SU-DHL-6 (cell line): ENCODE results near the gene MAP3K7CL.

Experiments
- EZH2phosphoT487 ChIP-seq: fragments of 200-600 bp; sonication (generic), shearing (Covaris generic); conservative IDR thresholded peaks from 2 replicates; pipeline ENCODE4 v1.6.1; 2018; ENCODE audit warnings: mild to moderate bottlenecking, antibody characterized with exemption, low read length, moderate library complexity, mixed read lengths
- TF ChIP-seq, protein P1 (sequence below): fragments of 200-600 bp; sonication (generic); IDR thresholded peaks from one replicate; pipeline ENCODE4 v1.5.1; 2017; ENCODE audit warnings: antibody characterized with exemption, mild to moderate bottlenecking, low read length, moderate library complexity; ENCODE audit not compliant: insufficient read depth, poor library complexity, severe bottlenecking

DNA sequence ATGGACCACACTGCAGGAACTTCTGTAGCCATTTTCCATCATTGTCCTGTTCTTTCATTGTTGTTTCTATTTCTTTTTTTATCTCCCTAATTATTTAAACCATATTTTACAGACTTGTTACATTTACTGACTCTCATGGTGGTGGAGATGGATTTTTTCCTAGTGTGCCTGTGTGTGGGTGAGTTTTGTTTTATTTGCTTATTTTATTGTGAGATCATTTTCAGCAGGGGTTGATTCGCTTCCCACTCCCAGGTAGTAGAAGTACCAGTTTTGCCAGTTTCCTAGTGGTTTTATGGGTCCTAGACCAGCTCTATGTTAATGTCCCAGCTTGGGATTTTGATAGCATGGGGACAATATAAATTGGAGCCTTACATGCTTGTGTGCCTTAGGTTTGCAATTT, 88.3 kb downstream of the MAP3K7CL start:
- no peak for TF ChIP-seq EZH2phosphoT487
- TF ChIP-seq, protein P1, sequence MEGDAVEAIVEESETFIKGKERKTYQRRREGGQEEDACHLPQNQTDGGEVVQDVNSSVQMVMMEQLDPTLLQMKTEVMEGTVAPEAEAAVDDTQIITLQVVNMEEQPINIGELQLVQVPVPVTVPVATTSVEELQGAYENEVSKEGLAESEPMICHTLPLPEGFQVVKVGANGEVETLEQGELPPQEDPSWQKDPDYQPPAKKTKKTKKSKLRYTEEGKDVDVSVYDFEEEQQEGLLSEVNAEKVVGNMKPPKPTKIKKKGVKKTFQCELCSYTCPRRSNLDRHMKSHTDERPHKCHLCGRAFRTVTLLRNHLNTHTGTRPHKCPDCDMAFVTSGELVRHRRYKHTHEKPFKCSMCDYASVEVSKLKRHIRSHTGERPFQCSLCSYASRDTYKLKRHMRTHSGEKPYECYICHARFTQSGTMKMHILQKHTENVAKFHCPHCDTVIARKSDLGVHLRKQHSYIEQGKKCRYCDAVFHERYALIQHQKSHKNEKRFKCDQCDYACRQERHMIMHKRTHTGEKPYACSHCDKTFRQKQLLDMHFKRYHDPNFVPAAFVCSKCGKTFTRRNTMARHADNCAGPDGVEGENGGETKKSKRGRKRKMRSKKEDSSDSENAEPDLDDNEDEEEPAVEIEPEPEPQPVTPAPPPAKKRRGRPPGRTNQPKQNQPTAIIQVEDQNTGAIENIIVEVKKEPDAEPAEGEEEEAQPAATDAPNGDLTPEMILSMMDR: no peak
